Stimulated activated CD8-positive, alpha-beta memory T cell treated with anti-CD3 and anti-CD28 coated beads, Interleukin-15, amount 100 ng/mL, for 24 hours (primary cell): ENCODE results near the gene KLLN.
"Not testable (repeated sequence)": the region's sequence is repeated elsewhere in the genome, so short reads cannot be mapped to it uniquely, and the experiment has no call there.

Source experiments
- DNase-seq: peaks from one replicate; pipeline ENCODE4 v3.0.0-alpha.2; 2020; ENCODE audit warnings: low read depth

Gene KLLN, protein sequence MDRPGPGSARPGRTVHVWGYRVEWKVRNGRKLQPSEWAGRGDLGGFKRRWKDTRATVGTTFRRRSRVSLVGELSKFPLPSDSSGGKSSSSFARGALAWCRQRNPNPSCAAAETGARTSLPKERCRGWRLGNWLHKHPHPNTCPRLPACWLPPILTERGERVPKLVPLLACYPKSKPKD

DNA sequence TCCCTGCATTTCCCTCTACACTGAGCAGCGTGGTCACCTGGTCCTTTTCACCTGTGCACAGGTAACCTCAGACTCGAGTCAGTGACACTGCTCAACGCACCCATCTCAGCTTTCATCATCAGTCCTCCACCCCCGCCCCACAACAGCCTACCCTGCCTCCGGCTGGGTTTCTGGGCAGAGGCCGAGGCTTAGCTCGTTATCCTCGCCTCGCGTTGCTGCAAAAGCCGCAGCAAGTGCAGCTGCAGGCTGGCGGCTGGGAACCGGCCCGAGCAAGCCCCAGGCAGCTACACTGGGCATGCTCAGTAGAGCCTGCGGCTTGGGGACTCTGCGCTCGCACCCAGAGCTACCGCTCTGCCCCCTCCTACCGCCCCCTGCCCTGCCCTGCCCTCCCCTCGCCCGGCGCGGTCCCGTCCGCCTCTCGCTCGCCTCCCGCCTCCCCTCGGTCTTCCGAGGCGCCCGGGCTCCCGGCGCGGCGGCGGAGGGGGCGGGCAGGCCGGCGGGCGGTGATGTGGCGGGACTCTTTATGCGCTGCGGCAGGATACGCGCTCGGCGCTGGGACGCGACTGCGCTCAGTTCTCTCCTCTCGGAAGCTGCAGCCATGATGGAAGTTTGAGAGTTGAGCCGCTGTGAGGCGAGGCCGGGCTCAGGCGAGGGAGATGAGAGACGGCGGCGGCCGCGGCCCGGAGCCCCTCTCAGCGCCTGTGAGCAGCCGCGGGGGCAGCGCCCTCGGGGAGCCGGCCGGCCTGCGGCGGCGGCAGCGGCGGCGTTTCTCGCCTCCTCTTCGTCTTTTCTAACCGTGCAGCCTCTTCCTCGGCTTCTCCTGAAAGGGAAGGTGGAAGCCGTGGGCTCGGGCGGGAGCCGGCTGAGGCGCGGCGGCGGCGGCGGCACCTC is at the start of gene KLLN, which contains the start of gene PTEN:
TSS of gene KLLN (minus strand) at position 481 of the 891 bp plus-strand sequence. CDS start 1,046 bp downstream, outside the sequence.
TSS of gene PTEN (plus strand) at position 573 of the 891 bp plus-strand sequence. CDS start 845 bp downstream, outside the sequence.
- peak; percentile 58 for DNase-seq

GRCh38 chr10:87903396-87903795 is 40.1 kb upstream of the KLLN start:
- not testable (repeated sequence) for DNase-seq

- DNase-seq = not testable (repeated sequence)
Observed at GRCh38 chr10:87897957-87898356, 34.6 kb upstream of the KLLN start.

GRCh38 chr10:87896216-87896615 is 32.9 kb upstream of the KLLN start:
- DNase-seq = no peak

DNA sequence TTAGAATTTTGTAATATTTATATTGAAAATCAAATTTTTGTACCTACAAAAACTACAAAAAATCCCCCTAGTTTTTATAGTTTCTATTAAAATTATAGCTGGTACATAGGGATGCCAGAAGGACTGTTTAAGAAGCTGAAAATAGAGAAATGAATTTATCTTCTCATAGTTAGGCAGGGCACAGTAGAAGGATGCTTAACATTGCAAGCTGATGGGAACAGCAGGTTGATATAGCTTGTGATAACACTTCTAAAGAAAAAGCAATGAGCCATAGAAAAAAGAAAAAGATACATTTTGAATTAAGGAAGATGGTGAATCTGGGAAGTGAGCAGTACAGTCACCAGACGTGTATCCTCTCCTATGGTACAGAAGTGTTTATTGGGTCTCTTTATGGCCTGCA is 32.1 kb upstream of the KLLN start:
- no peak for DNase-seq

DNA sequence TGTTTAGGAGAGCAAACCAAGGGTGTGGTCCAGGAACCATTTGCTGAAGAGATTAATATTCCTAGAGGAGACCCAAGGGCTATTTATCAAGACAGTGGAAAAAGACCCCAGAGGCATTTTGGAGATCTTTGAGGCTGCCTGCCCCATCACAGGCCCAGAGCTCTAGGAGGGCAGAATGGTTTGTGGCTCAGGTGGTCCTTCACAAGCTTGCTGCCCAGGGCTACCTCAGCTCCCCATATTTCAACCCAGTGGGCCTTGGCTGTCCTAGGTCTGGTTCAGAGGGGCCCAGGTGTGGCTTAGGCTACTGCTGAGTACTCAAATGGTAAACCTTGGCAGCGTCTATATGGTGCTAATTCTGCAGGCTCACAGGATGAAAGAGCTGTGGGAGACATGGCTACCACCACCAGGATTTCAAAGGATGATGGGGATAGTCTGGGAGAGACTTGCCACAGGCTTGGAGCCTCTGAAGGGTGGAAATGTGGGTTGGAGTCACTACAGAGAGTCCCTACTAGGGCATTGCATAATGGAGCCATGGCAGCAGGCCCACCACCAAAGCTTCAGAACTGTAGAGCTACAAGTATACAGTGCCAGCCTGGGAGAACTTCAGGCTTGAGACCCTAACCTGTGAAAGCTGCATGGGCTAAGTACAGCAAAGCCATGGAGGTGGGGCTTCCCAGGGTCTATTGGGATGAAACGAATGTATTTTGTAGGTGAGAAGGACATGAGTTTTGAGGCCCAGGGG is 24.4 kb upstream of the KLLN start:
- DNase-seq = no peak

GRCh38 chr10:87887146-87887545 is 23.8 kb upstream of the KLLN start:
- no peak for DNase-seq

- no peak for DNase-seq
Observed at GRCh38 chr10:87886635-87887034, 23.3 kb upstream of the KLLN start.

DNA sequence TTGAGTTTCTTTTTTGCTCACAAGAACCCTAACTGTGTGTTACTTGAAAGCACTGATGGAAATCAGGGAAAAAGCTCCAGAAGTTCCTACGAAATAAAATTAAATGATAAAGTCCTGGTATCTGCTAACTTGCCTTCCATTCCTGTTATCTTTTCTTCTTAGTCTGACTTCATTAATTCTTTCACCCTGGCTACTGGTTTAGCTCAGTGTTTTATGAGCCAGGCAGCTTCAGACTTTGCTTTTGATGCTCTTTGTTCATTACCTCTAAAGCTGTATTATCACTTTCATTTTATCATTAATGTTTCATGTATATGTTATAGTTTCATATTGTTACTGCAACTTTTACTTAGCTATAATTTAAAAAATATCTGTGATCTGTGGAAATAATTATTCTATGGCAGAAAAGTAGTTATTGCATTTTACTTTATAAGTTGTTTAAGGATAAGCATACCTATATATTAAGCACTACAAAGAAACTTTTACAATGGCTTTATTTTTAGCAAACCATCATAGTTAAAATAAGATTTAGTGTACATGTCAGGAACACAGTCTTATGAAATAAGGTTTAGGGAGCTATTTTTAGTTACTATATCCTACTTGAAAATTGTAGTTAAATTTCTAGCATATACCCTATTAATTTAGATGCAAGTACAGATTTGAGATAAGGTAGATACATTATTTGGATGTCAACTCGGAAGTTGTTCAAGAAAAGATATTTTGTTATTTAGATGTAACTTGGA is 19.4 kb upstream of the KLLN start:
- DNase-seq = no peak

DNA sequence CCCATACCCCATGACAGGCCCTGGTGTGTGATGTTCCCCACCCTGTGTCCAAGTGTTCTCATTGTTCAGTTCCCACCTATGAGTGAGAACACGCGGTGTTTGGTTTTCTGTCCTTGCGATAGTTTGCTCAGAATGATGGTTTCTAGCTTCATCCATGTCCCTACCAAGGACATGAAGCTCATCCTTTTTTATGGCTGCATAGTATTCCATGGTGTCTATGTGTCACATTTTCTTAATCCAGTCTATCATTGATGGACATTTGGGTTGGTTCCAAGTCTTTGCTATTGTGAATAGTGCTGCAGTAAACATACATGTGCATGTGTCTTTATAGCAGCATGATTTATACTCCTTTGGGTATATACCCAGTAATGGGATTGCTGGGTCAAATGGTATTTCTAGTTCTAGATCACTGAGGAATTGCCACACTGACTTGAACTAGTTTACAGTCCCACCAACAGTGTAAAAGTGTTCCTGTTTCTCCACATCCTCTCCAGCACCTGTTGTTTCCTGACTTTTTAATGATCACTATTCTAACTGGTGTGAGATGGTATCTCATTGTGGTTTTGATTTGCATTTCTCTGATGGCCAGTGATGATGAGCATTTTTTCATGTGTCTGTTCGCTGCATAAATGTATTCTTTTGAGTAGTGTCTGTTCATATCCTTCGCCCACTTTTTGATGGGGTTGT is 18.2 kb upstream of the KLLN start:
- DNase-seq = not testable (repeated sequence)

DNA sequence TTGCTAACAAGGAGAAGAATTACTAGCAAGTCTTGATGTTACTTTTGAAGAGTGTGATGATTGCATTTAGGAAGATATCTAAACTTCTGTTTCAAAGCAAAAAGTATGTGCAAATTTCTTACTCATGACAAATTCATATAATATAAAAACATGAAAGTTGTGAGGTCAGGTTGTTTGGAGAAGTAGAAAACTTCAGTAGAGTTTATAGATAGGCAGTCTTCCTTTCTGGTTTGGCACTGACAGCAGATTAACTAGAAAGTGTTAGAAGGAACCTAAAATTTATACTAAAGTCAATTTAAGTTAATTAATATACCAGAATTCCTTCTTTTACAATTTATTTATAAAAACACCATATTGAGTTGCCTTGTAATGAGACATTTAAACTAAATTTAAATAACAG is 17.0 kb upstream of the KLLN start:
- DNase-seq = no peak

GRCh38 chr10:87878664-87879459 is 15.5 kb upstream of the KLLN start:
- no peak for DNase-seq

GRCh38 chr10:87875929-87876571 is 12.7 kb upstream of the KLLN start:
- no peak for DNase-seq

GRCh38 chr10:87873656-87874055 is 10.3 kb upstream of the KLLN start:
- DNase-seq = no peak

- no peak for DNase-seq
Observed at GRCh38 chr10:87872828-87873227, 9.5 kb upstream of the KLLN start.

DNA sequence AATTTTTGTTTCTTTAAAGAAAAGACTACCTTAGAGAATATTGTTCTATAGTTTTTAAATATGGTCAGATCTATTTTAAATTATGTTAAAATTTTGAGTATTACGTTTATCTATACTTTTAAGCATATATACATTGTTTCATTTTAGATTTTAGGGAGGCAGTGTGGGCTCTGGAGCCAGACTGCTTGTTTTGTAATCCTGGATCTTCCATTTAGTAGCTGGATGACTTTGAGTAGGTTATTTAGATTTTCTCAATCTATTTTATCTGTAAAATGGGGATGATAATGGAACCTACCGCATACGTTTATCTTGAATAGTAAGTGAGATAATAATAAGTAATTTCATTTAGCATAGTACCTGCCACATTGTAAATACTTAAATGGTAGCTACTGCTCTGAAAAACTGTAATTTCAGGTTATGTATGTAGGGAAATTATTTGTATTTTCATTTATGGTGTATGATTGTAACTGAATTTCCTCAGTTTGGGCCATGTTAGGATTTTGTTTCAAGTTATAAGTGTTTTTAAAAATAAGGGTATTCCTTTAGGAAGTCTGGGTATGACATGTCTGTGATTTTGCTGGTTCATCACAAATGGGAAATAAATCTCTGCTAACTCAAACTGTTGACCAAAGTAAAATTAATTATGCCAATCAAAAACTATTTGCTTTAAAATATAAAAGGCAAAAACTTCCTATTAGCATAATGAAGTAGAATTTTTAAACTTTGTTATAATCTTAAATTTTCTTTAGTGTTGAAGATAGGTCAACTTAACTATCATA is 6.6 kb upstream of the KLLN start:
- no peak for DNase-seq

DNA sequence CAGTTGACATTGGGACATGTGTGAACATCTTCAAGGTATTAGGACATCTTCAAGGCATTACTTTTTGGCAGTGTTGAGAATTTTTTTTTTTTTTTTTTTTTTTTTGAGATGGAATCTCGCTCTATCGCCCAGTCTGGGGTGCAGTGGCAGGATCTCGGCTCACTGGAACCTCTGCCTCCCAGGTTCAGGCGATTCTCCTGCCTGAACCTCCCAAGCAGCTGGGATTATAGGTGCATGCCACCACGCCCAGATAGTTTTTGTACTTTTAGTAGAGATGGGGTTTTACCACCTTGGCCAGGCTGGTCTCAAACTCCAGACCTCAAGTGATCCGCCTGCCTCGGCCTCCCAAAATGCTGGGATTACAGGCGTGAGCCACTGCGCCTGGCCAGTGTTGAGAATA is 5.8 kb upstream of the KLLN start:
- not testable (repeated sequence) for DNase-seq

GRCh38 chr10:87868277-87868676 is 4.9 kb upstream of the KLLN start:
- DNase-seq = no peak

- DNase-seq = no peak
Observed at GRCh38 chr10:87867453-87867852, 4.1 kb upstream of the KLLN start.
